Bone marrow (tissue), 2 donors: ENCODE measurements around the gene GGACT.
"Not testable (repeated sequence)": the region's sequence is repeated elsewhere in the genome, so short reads cannot be mapped to it uniquely, and the experiment has no call there.

Experiments used
- DNase-seq, 2 donors: peaks; one replicate each; lab custom pipeline; 2025; lab: John Stamatoyannopoulos, UW

The GGACT gene

DNA sequence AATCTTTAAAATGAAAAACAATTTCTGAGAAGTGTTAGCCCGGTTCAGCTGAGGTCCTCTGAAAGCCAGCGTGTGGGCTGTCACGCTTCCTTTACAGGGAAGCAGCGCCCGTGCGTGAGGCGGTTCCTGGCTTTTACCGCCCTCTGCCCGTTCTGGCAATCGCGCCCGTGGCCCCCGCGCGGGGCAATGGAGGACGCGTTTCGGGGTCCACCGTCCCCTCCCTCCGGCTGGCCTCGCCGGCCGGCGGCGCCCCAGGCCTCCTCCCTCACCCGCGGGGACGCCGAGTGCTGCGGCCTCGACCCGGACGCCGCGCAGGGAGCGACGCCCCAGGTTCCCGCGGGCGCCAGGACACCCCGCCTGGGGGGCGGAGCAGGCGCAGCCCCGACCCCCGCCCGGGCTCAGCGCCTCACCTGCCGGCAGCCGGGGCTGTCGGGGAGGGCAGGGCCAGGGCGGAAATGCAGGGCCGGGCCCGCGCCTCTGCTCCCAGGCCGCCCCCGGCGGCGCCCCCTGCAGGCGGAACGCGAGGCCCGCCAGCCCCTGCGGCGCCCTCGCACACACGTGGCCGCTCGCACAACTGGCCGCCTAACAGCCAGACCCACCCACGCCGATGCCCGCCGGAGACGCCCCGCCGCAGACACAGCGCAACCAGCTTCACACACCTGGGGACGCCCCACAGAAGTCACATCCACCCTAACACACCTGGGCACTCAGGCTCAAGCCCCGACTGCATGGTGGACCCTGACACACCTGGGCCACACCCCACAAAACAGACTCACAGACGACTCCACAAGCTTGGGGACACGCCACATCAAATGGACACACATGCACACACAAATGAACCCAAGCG lies at the start of gene GGACT:
Gene GGACT (minus strand): TSS at position 459 of the 847 bp plus-strand sequence. CDS start 56,198 bp downstream, outside the sequence.
- peak; percentile 24 to 37 for DNase-seq

DNA sequence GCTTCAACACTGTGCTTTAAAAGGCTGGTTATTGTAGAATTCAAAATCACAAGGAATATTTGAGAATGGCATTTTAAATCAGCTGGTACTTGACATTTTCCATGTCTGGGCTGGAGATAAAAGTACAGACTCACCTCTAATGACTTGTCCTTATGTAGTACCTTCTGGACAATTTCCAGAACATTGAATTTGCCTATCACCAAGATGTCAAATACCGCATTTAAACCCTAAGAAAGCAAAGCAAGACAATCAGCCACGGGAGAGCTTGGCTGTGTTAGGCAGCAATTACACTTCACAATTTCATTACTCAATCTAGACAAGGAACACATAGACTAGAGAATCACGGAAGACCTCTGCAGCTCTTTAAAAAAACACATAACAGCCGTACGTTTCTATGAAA lies 49.2 kb upstream of the GGACT start:
- DNase-seq = no peak

DNA sequence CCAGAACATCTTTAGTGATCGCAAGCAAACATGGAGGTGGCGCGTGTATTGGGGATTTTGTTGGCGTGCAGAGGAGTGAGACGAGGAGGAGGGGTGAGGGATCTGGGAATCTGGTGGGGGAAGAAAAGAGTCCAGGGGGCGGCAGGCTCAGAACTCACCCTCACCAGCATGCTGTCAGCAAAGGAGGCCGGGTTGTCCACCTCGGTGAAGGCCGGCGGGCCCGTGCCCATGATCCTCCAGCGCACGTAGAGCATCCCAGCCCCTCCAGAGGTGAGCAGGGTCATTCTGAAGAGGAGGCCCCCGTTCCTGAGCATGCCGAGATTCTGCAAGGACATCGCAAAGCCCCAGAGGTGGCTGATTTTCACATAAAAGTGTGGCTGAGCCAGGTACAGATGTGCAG lies 48.8 kb upstream of the GGACT start:
- DNase-seq = no peak

DNA sequence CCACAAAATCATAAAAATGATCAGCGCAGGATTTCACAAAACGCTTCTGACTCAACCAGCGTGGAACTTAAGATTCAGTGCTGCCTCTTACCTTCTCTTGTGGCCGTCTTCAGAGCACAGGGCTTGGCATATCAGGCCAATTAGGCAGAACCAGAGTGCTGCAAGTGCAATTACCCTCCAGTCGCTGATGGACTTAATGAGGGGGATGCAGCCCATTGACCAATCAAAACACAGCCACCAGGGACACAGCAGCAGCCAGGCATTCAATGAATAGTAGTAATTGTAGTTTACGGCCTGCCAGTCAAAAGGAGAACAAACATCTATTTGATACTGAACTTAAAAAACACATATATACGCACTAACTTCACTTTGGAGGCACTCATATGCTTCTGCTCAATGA lies 47.9 kb upstream of the GGACT start:
- DNase-seq = no peak

DNA sequence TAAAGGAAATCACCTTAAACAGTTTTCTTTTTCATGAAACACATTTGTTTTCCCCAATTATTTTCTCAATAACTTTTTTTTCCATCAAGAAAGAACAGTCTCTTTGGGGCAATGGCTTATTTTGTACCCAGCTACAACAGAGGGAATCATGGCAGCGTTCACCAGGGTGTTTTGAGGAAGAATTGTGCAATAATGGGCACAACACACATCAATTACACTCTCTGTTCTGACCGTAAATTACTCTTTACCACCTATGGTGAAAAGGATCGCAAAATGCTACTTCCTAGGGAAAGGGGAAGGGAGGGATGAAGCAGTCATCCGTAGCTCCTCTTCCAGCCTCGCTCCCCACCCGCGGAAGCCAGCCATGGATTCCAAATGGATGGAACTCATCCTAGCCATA lies 47.4 kb upstream of the GGACT start:
- DNase-seq = no peak

DNA sequence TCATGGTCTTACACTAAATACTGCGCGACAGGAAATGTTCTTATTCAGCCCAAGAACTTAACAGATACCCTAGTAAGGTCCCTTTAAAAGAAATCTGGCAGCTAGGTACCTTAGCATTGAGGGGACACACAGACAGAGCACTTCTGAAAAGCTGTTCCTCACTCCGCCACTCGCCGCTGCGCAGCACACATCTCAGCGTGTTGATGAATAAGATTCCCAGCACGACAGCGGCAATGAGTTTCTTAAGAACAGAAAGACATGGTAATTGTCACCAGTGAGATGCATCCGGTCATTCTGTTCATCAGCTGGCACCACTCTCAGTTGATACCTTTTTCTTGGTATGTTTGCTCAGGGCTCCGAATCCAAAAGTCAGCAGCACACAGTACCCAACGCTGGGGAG lies 46.1 kb upstream of the GGACT start:
- DNase-seq = no peak

DNA sequence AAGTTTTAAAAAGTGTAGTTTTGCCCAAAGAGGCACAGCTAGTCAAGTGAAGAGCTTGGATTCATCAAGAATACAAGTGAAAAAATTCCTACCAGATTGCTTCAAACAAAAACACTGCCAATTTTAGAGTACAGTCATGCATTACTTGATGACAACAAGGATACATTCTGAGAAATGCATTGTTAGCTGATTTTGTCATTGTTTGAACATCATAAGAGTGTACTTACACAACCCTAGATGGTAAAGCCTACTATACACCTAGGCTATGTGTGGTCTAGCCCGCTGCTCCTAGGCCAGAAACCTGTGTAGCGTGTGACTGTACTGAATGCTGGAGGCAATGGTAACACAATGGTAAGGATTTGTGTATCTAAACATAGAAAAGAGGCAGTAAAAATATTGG lies 44.9 kb upstream of the GGACT start:
- DNase-seq = no peak

DNA sequence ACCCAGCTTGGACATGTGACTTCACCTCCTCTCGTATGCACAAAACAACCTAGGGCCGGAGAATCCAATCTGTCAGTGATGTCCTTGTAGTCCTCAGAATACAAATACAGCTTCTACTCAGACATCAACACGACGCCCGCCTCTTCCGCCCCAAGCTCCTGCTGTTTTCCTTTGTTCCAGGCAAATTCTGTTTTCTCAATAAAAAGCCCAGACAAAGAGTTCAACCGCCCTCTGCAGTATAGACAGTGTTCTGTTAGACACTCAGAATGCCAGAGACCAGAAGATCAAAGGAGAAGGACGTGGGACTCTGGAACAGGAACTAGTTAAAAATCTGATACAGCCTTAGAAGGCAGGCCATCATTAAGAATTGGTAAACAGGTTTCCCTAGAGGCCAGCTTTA lies 42.0 kb upstream of the GGACT start:
- DNase-seq = no peak

DNA sequence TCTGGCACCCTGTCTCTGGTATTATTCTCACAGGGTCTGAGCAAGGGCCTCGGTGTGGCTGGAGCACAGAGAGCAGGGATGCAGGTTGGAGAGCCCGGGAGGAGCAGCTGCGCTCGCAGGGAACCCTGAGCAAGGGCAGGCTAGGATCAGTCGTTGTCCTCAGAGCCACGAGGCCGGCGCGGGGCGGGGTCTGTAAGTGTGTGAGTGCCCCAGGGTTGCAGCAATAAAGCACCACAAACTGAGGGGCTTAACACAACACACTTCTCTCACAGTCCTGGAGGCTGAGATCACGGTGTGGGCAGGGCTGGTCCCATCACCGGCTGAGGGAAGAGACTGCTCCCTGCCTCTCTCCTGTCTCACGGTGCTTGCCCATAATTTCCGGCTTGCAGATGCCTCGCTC lies 38.5 kb upstream of the GGACT start:
- no peak for DNase-seq

DNA sequence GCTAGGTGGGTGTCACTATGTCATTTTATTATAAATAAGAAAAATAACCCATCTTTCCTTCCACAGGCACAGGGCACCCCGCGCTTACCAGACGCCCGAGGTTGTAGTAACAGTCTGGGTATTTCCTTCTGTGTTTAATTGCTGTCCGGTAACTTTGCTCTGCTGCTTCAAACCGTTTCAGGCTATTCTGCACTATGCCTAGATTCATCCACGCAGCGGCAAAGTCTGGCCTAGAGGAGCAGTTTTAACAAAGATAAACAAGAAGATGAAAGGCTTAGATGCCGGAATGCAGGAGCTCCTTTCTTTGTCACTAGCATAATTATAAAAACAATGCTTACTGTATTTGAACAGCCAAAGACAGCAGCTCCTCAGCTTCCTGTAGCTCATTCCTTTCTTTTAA lies 36.9 kb upstream of the GGACT start:
- no peak for DNase-seq

DNA sequence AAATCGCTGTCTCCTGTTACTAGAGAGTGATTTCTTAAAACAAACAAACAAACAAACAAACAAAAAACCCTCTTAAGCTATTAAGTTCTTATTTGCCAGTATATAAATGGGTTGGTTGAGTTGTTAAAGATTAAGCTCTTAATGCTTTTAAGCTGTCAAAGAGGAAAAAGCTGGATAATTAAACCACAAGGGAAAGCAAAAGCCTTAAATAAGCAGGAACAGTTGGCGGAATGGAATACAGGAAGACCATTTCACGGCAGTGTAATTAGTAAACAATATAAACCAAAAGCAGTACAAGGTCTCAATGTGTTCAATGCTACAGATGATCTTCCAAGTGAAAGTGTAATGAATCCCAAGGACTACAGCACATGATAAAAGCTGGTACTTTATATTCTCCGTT lies 32.2 kb upstream of the GGACT start:
- DNase-seq = no peak

DNA sequence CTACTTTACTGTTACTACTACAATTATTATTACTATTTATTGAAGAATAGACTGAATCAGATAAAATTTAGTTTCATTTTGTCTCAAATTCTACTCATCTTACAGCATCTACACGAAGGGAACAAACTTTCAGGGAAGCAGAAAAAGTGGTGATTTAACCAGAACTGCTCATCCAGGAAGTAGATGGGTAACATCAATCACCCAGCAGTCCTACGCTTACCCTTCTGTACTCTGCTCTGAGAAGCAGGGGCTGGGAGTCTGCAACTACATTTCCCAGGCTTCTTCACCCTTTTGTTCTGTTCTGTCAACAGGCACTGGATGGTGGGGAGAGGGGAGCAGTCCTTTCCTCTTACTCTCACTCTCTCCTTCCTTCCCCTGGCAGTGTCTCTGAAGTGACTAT lies 31.4 kb upstream of the GGACT start:
- no peak for DNase-seq

DNA sequence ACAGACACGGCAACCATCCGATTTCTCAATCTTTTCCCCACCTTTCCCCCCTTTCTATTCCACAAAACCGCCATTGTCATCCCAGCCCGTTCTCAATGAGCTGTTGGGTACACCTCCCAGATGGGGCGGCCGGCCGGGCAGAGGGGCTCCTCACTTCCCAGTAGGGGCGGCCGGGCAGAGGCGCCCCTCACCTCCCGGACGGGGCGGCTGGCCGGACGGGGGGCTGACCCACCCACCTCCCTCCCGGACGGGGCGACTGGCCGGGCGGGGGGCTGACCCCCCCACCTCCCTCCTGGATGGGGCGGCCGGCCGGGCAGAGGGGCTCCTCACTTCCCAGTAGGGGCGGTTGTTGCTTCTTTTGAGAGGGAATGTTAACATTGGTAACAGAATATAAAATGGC lies 30.3 kb upstream of the GGACT start:
- DNase-seq = not testable (repeated sequence)

DNA sequence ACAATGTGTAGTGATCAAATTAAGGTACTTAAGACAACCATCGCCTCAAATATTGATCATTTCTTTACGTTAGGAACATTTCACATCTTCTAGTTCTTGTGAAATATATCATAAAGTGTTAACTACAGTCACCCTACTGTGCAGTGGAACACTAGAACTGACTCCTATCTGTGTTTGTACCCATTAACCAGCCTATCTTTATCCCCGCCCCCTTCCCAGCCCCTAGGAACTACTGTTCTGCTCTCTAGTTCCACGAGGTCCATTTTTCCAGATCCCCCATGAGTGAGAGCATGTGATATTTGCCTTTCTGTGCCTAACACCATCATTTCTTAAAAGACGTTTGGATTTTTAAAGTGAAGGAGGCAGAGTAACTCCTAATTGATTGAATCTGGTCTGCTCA lies 24.4 kb upstream of the GGACT start:
- no peak for DNase-seq

DNA sequence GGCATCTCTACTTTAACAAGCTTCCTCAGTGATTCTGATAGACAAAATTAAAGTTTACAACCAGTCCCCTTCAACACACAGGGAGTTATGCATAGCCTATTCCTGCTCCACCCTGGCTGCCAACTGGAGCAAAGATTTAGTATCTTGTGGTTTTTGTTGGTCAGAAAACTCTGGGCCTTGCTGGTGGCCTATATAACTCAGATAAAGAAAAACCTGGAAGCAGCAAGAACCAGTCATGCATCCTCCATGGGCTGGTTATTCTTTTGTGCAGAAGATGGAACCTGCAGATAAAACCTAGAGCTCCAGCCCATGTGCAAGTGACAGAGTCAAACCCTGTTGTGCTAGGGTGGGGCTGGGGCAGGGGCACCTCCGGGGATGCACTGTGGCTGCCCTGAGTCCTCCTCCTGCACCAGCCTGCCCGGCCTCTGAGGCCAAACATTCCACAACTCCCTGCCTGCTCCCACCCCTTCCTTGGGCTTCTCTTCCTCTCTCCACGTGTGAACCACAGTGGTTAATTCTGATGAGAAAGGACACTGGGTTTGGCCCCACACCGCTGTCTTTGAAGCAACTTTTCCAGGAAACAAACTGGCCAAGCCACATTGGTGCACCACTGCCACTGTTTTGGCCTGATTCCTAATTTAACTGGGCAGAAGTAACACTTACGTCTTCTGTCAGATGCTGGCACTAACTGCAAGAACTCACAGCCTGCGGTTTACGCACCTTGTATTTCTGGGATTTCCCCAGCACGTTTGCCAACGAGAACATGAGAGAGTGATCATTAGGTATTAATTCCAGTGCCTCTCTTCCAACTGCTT lies 23.3 kb upstream of the GGACT start:
- DNase-seq = no peak

DNA sequence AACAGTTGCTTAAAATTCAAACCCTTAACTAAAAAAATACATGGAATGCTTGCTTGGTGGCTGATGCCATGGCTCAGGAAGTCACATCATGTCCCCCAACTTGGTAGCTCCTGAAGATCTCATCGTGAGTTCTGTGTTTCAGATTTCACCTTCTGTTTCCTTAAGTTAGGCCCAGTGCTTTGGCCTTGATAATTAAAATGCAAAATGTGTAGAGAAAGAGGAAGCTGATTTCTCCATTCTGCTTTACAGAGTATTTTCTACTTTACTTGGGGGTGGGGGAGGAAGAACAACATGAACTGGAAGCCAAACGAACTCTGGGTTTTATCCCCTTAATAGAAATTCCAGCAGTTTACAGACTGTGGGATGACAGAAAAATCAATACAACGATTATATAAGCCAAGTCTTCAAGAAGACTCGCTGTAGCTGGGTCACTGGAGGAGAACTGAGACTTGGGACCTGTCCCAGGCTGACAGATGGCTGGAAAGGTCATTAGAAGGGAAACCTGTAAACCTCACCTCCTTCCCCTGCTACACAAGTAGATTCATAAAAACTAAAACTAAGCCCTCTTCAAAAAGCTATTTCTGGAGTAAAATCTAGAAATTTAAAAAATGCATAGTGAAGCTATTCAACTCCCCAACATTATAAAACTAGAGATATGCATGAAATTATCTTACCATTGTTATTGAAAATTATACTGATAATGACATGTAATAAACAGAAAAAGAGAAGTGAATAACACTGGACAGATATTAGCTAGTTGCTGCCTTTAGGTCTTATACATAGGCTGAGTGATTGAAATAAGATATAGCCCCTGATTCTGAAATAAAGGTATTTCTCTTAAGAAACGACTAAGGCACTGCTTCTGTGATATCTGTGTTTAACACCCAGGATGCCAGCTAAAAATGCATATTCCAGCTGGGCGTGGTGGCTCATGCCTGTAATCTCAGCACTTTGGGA lies 22.1 kb upstream of the GGACT start:
- peak in 1 of 2 donors; percentile 71 for DNase-seq

DNA sequence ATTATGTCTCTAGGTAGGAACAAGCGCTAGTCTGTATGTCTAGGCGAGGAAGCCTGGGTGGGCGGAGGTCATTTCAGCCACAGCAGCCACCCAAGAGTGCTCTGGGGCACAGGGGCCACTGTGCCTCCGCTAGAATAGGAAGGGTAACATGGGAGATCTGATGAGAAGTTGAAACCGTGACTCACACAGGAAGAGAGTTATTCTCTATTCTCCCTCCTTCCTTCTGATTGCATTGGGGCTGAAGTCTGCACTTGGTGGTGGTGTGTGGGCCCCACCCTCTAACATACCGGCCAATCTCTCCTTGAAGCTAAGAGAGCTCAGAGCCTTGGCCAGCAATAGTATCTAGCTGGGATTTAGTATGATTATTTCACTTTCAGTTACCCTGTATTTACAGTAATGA lies 20.3 kb upstream of the GGACT start:
- peak in 1 of 2 donors; percentile 67 for DNase-seq

DNA sequence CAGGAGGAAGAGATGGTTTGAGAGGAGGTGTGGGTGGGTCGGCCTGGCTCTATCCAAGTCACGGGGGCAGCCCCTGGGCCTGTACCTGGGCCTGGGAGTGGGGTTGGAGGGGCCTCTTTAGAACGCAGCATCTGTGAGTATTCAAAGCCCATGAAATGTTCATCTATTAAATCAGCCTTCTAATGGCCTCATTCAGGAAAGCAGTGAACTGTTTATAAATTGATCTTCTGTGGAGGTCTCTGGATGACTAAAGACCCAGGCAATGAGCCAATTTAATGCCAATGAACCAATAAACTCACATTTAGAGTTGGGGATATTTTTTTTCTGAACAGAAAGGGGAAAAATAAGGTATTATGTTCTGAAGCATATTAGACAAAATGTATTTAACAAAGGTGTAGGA lies 19.9 kb upstream of the GGACT start:
- no peak for DNase-seq

DNA sequence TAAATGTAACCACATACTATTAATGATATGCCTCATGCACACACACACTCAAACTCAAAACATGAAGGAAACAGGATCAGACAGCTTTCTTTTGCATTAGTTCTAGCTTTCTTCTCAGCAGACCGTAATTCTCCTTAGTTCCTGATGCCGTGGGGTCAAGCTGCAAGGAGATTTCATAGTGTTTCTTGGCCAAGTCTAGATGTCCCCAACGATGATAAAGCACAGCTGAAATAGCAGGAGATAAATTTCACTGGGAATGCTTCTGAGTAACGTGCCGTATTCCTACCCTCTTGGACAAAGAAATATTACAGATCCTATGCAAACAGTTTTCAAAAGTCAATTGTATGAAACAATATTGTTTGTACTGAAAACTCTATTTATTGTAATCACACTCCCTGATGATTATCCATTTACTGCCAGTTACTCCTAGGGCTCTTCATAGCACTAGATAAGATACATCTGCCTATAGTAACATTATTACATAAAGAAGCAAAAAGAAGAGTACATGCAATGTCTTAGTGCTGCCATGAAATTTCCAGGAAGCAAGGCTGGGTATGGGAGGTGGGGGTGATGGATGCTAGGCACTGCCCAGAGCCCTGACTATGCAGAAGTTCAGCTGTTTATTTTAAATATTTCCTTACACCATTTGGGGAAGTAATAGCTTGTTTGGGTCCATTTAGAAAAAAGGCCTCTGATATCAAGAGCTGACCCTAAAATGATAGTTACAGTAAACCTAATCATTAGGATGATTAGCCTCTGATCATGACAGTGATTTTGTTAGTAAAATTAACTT lies 16.5 kb upstream of the GGACT start:
- no peak for DNase-seq

DNA sequence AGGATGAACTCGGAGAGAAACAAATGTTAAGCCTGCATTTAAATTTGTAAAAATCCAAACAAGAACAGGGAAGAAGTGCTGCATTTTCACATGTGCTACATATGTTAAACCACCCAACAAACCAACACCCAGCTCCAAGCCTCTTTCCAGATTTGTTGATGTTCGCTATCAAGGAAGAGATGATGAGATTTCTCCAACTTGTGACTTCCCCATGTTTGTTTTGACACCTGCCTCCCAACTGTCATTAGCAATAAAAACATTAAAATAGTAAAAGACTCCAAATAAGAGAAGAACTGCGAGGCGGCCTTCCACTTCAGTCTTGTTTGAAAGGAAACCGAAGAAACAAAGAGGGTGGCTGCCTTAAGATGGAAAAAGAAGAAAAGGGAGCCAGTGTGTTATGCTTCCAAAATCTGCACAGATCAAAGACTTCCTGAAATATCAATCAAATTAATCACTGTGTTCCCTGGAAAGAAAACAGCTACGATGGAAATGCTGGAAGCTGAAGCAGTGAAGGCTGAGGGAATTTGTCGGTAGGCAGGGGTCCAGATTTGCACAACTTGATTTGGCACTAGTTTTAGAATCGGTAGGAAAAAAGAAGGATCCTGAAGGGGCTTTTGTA lies 14.0 kb upstream of the GGACT start:
- no peak for DNase-seq

DNA sequence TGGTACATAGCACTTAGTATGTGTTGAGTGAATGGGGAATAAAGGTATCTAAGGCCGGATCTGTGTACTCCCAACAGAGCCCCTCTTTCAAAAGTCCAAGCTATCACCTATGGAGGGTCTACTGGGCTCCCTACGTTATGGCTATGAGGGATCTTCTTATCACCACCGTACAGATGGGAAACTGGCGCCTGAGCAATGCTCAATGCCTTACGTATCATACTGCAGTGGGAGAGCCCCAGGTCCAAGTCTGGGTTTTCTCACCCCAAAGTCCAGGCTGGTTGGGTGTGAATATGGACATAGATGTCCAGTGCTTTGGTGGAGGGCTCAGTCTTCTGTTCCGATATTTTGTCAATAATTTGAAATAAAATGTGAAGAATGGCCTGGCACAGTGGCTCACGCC lies 13.1 kb upstream of the GGACT start:
- no peak for DNase-seq
